Measurements from ENCODE around the gene GPR65.
A peak's percentile ranks its signal among the peaks of the same experiment; 100 is the strongest.

GPR65 gene

DNA sequence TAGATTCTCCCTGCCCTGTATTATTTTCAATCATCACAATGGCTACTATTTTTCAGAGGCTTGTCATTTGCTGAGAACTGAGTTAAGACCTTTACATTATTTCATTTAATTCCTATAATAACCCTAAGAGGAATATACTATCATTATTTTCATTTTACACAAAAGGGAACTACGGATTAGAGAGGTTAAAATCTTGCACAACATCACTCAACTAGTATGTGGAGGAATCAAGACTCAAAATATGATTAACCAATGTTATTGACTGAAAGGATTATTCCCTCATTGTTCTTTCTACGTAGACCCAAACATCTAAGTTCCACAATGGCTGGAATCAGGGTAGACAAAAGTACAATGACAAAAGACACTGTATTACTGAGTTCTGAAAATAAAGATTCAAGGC is 45.0 kb downstream of the GPR65 start:
- DNase-seq (ENCODE audit: low read depth), result no peak
- TF ChIP-seq, protein P1, sequence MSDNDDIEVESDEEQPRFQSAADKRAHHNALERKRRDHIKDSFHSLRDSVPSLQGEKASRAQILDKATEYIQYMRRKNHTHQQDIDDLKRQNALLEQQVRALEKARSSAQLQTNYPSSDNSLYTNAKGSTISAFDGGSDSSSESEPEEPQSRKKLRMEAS (IDR thresholded peaks at IDR 0.05; ENCODE audit: low read depth, low read length), result no peak
- no peak for TF ChIP-seq POLR2A (IDR thresholded peaks at IDR 0.05; ENCODE audit: extremely low read depth, insufficient read length)
- no peak for TF ChIP-seq MYC (IDR thresholded peaks at IDR 0.05; ENCODE audit: low read depth, low read length)
- TF ChIP-seq, protein P2, sequence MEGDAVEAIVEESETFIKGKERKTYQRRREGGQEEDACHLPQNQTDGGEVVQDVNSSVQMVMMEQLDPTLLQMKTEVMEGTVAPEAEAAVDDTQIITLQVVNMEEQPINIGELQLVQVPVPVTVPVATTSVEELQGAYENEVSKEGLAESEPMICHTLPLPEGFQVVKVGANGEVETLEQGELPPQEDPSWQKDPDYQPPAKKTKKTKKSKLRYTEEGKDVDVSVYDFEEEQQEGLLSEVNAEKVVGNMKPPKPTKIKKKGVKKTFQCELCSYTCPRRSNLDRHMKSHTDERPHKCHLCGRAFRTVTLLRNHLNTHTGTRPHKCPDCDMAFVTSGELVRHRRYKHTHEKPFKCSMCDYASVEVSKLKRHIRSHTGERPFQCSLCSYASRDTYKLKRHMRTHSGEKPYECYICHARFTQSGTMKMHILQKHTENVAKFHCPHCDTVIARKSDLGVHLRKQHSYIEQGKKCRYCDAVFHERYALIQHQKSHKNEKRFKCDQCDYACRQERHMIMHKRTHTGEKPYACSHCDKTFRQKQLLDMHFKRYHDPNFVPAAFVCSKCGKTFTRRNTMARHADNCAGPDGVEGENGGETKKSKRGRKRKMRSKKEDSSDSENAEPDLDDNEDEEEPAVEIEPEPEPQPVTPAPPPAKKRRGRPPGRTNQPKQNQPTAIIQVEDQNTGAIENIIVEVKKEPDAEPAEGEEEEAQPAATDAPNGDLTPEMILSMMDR (IDR thresholded peaks at IDR 0.05; ENCODE audit: low read depth, low read length), result no peak
- no peak overlapping the region for H3K4me3 ChIP-seq (ENCODE audit: low read depth, low read length)

DNA sequence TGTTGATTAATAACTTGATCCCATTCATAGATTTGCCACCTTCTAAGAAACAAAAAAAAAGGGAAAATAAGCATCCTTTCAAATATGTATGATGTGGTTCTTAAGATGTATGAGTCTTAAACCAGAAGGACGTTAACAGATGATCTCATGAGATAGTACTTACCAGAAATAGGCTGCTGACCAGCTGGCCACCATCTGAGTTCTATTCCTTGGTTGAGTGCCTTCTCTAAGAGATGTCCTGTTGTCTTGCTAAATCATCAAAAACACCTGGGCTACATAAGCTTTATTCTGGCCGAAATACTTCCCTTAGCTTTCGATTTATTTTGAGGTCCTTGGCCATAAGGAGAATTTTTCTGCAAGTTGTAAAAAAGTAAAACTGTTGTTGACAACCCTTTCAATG is 55.6 kb downstream of the GPR65 start:
- no peak for TF ChIP-seq POLR2A (IDR thresholded peaks at IDR 0.05; ENCODE audit: extremely low read depth, insufficient read length)
- TF ChIP-seq, protein P2 (IDR thresholded peaks at IDR 0.05; ENCODE audit: low read depth, low read length), result no peak
- TF ChIP-seq MYC (IDR thresholded peaks at IDR 0.05; ENCODE audit: low read depth, low read length), result no peak
- TF ChIP-seq, protein P1 (IDR thresholded peaks at IDR 0.05; ENCODE audit: low read depth, low read length), result no peak
- DNase-seq (ENCODE audit: low read depth), result no peak
- no peak overlapping the region for H3K4me3 ChIP-seq (ENCODE audit: low read depth, low read length)

DNA sequence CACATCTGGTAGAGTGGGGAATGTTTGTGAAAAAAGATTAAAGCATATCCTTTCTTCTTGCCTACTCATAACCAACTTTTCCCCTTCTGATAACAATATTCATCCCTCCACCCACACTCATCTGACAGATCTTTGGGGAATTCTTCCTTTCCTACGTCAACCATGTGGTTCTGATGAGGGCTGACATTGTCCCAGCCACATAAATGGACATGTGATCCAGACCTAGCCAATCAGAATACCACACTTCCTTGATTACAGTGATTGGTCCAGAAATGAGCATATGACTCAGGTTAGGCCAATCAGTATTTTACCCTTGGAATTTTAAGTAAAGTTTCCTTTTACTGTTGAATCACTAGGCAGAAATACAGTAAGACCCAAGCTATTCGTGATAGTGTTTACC is 58.9 kb downstream of the GPR65 start:
- H3K4me3 ChIP-seq (ENCODE audit: low read depth, low read length), result no peak overlapping the region
- DNase-seq (ENCODE audit: low read depth), result no peak
- no peak for TF ChIP-seq POLR2A (IDR thresholded peaks at IDR 0.05; ENCODE audit: extremely low read depth, insufficient read length)
- no peak for TF ChIP-seq MYC (IDR thresholded peaks at IDR 0.05; ENCODE audit: low read depth, low read length)
- TF ChIP-seq, protein P1 (IDR thresholded peaks at IDR 0.05; ENCODE audit: low read depth, low read length), result 0 out of 2 replicates have a peak, but pooled peaks have one; percentile 11

Data from NB4 (cell line).